ENCODE results near the gene GUCY2C. TPM values are rescaled to one million over a fixed set of nuclear protein-coding genes. Genes with fewer than 3 reads are reported as not detected.

The GUCY2C gene
- total RNA-seq, 2 experiments from 2014 or later: not detected

DNA sequence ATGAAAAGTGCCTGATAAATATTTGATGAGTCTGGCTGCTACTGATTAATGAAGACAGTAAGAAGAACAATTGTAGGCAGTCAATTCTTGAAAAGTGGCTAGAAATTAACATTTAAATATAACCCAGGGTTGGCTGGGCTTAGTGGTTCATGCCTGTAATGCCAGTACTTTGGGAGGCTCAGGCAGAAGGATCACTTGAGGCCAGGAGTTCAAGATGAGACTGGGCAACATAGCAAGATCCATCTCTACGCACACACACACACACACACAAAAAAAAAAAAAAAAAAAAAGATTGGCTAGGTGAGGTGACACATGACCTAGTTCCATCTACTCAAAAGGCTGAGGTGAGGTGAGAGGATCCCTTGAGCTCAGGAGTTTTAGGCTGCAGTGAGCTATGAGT is 120.8 kb downstream of the GUCY2C start:
- Mint-ChIP-seq H3K9me3 (no peaks in the 10 kb centered on the region), H3K36me3 (ENCODE audit: low read depth) (no peaks in the 10 kb centered on the region), H3K27ac (no peak overlapping the region), H3K4me3 (no peak overlapping the region), H3K4me1 (ENCODE audit: low read depth) (peaks cover 27% of the 10 kb centered on the region), H3K27me3 (peaks cover 21% of the 10 kb centered on the region)
- TF ChIP-seq, protein P1, sequence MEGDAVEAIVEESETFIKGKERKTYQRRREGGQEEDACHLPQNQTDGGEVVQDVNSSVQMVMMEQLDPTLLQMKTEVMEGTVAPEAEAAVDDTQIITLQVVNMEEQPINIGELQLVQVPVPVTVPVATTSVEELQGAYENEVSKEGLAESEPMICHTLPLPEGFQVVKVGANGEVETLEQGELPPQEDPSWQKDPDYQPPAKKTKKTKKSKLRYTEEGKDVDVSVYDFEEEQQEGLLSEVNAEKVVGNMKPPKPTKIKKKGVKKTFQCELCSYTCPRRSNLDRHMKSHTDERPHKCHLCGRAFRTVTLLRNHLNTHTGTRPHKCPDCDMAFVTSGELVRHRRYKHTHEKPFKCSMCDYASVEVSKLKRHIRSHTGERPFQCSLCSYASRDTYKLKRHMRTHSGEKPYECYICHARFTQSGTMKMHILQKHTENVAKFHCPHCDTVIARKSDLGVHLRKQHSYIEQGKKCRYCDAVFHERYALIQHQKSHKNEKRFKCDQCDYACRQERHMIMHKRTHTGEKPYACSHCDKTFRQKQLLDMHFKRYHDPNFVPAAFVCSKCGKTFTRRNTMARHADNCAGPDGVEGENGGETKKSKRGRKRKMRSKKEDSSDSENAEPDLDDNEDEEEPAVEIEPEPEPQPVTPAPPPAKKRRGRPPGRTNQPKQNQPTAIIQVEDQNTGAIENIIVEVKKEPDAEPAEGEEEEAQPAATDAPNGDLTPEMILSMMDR (IDR thresholded peaks at IDR 0.05): no peak
- no peaks in the 10 kb centered on the region for H3K36me3 ChIP-seq (ENCODE audit: insufficient read depth, low read length)
- H3K9me3 ChIP-seq (ENCODE audit: control insufficient read depth in 1 of 2, insufficient read depth in 1 of 2, low read length in 2 of 2): no peaks in the 10 kb centered on the region
- intact Hi-C loops (cut with DNase I, micrococcal nuclease): no loop called here
- H3K4me3 ChIP-seq (ENCODE audit: low read length): no peak overlapping the region
- ChIA-PET POLR2A (no interaction called here), CTCF (no interaction called here)
- no peak for ATAC-seq (ENCODE audit: poor library complexity)
- H3K27ac ChIP-seq (ENCODE audit: low read depth in 1 of 2, low read length in 2 of 2): no peak overlapping the region
- no peak for DNase-seq
- H3K4me1 ChIP-seq (ENCODE audit: insufficient read depth, low read length): peaks cover 13% of the 10 kb centered on the region
- peaks cover 3 to 5% of the 10 kb centered on the region in 2 experiments for H3K27me3 ChIP-seq (ENCODE audit: control insufficient read depth in 1 of 2, insufficient read depth in 2 of 2, low read length in 2 of 2)

DNA sequence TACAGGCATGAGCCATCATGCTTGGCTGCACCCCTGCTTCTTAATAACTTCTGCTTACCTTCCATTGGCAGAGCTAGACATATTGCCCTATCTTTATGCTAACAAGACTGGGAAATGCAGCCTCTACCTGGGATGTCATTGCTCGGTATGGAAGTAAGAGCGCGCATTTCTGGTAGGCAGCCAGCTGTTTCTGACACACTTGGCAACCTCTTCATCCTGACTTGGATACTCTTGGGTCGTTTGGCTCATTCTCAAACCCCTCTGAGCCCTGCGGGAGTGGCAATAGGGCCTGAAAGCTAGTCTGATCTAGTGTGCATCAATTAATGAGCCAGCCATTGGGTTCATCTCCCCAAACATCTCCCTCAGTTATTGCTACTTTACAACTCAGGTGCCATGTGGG is 123.3 kb downstream of the GUCY2C start:
- Mint-ChIP-seq H3K4me3 (no peak overlapping the region), H3K4me1 (ENCODE audit: low read depth) (peaks cover 20% of the 10 kb centered on the region), H3K9me3 (no peaks in the 10 kb centered on the region), H3K27ac (no peak overlapping the region), H3K27me3 (peaks cover 42% of the 10 kb centered on the region), H3K36me3 (ENCODE audit: low read depth) (no peaks in the 10 kb centered on the region)
- intact Hi-C loops (cut with DNase I, micrococcal nuclease): no loop called here
- Histone ChIP-seq H3K9me3 (ENCODE audit: control insufficient read depth in 1 of 2, insufficient read depth in 1 of 2, low read length in 2 of 2) (no peaks in the 10 kb centered on the region), H3K36me3 (ENCODE audit: insufficient read depth, low read length) (no peaks in the 10 kb centered on the region), H3K4me3 (ENCODE audit: low read length) (no peak overlapping the region), H3K27me3 (ENCODE audit: control insufficient read depth in 1 of 2, insufficient read depth in 2 of 2, low read length in 2 of 2) (peaks cover 12 to 15% of the 10 kb centered on the region in 2 experiments), H3K27ac (ENCODE audit: low read depth in 1 of 2, low read length in 2 of 2) (no peak overlapping the region), H3K4me1 (ENCODE audit: insufficient read depth, low read length) (peaks cover 9% of the 10 kb centered on the region)
- ChIA-PET POLR2A (no interaction called here), CTCF (no interaction called here)
- TF ChIP-seq, protein P1 (IDR thresholded peaks at IDR 0.05): no peak
- ATAC-seq (ENCODE audit: poor library complexity) (no peak), DNase-seq (no peak)

DNA sequence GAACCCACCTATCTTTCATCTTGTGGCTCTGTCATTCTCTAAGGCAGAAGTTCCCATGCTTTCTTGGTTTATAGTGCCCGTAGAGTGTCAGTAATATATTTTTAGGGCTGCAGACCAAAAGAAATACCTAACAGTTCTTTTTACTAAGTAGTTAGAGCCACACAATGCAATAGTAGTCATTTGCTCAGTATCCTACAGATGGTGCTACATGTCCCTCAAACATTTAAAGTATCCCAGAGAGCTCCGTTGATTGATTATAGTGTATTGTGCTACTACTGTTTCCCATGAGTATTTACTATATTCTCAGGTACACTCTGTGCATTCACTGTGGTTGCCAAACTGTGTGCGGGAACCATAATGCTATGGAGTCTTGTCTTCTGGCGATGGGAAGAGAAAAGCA is 124.0 kb downstream of the GUCY2C start:
- Histone ChIP-seq H3K36me3 (ENCODE audit: insufficient read depth, low read length) (no peaks in the 10 kb centered on the region), H3K4me3 (ENCODE audit: low read length) (no peak overlapping the region), H3K9me3 (ENCODE audit: control insufficient read depth in 1 of 2, insufficient read depth in 1 of 2, low read length in 2 of 2) (peaks cover 0 to 5% of the 10 kb centered on the region in 2 experiments), H3K27me3 (ENCODE audit: control insufficient read depth in 1 of 2, insufficient read depth in 2 of 2, low read length in 2 of 2) (peaks cover 15 to 20% of the 10 kb centered on the region in 2 experiments), H3K27ac (ENCODE audit: low read depth in 1 of 2, low read length in 2 of 2) (no peak overlapping the region), H3K4me1 (ENCODE audit: insufficient read depth, low read length) (peaks cover 11% of the 10 kb centered on the region)
- H3K4me3 Mint-ChIP-seq: no peak overlapping the region
- ChIA-PET POLR2A (no interaction called here), CTCF (no interaction called here)
- ATAC-seq (ENCODE audit: poor library complexity) (no peak), DNase-seq (no peak)
- intact Hi-C loops (cut with DNase I, micrococcal nuclease): no loop called here
- peaks cover 16% of the 10 kb centered on the region for H3K4me1 Mint-ChIP-seq (ENCODE audit: low read depth)
- H3K36me3 Mint-ChIP-seq (ENCODE audit: low read depth): no peaks in the 10 kb centered on the region
- no peak overlapping the region for H3K27ac Mint-ChIP-seq
- TF ChIP-seq, protein P1 (IDR thresholded peaks at IDR 0.05): no peak
- H3K27me3 Mint-ChIP-seq: peaks cover 46% of the 10 kb centered on the region
- no peaks in the 10 kb centered on the region for H3K9me3 Mint-ChIP-seq

Measured in CD4-positive, alpha-beta T cell (primary cell).